Stimulated activated CD8-positive, alpha-beta memory T cell treated with anti-CD3 and anti-CD28 coated beads, Interleukin-7, amount 100 ng/mL, for 1 hour (primary cell): ENCODE results near the gene OLIG3.

Experiments
- DNase-seq, 2 donors: peaks; one replicate each; pipeline ENCODE4 v3.0.0-alpha.2; 2020; ENCODE audit warnings: low read depth in 2 of 2

Gene OLIG3

GRCh38 chr6:137471497-137471896 lies 22.7 kb downstream of the OLIG3 start:
- DNase-seq = no peak

- no peak for DNase-seq
These were observed 27.0 kb downstream of the OLIG3 start for GRCh38 chr6:137467211-137467610.

GRCh38 chr6:137465378-137466009 lies 28.7 kb downstream of the OLIG3 start:
- no peak for DNase-seq

GRCh38 chr6:137452333-137452894 lies 41.8 kb downstream of the OLIG3 start:
- no peak for DNase-seq

- no peak for DNase-seq
These were observed 50.3 kb downstream of the OLIG3 start for GRCh38 chr6:137443901-137444300.
